Sigmoid colon (tissue), 7 donors: Measurements from ENCODE around the gene AMER3. TPM values are rescaled to one million over a fixed set of nuclear protein-coding genes. Genes with fewer than 3 reads are reported as not detected.

Experiments used
- DNase-seq: peaks from one replicate; pipeline ENCODE4 v3.0.0-alpha.2; 2019
- H3K27ac ChIP-seq, 4 donors: fragments of 200-600 bp; sonication (generic); one replicate each; pipeline ENCODE4 v1.5.1; 2016 to 2019; ENCODE audit warnings: mild to moderate bottlenecking in 1 of 4
- H3K27me3 ChIP-seq, 3 donors: fragments of 200-600 bp; sonication (generic); one replicate each; pipeline ENCODE4 v1.5.1; 2019; ENCODE audit warnings: mild to moderate bottlenecking in 1 of 3
- H3K36me3 ChIP-seq, 4 donors: fragments of 200-600 bp; sonication (generic); one replicate each; pipeline ENCODE4 v1.5.1; 2016 to 2019
- H3K4me1 ChIP-seq, 4 donors: fragments of 200-600 bp; sonication (generic); one replicate each; pipeline ENCODE4 v1.5.1; 2017 to 2019
- H3K4me3 ChIP-seq, 4 donors: fragments of 200-600 bp; sonication (generic); one replicate each; pipeline ENCODE4 v1.5.1; 2017 to 2019; ENCODE audit warnings: mild to moderate bottlenecking in 2 of 4, moderate library complexity in 1 of 4
- H3K9me3 ChIP-seq, 4 donors: fragments of 200-600 bp in 3 of 4; sonication (generic) in 3 of 4; one replicate each; pipeline versions ENCODE4 v1.5.1 to v1.6.1; 2013 to 2019
- CTCF ChIP-seq, 4 experiments: fragments of 450-650 bp in 3 of 4; fragments of 200-600 bp in 1 of 4; IDR thresholded peaks; one replicate each; pipeline ENCODE4 v1.5.1; 2016 to 2019; ENCODE audit warnings: antibody characterized with exemption in 4 of 4, mild to moderate bottlenecking in 3 of 4, moderate library complexity in 2 of 4
- EP300 ChIP-seq, 4 donors: sonication (generic); formaldehyde crosslinking; IDR thresholded peaks; one replicate each; pipeline ENCODE4 v1.6.1; 2017; ENCODE audit warnings: antibody characterized with exemption in 4 of 4
- POLR2A ChIP-seq, 2 donors: fragments of 450-650 bp; IDR thresholded peaks; one replicate each; pipeline ENCODE4 v1.6.1; 2016; ENCODE audit warnings: antibody characterized with exemption in 2 of 2, mild to moderate bottlenecking in 2 of 2, moderate library complexity in 2 of 2
- POLR2AphosphoS5 ChIP-seq, 4 donors: sonication (generic); formaldehyde crosslinking; IDR thresholded peaks; one replicate each; pipeline ENCODE4 v1.6.1; 2017; ENCODE audit warnings: antibody characterized with exemption in 4 of 4
- WGBS, 2 donors: extraction: QIAGEN DNeasy Blood & Tissue Kit; methylation state at CpG; one replicate each; pipeline ENCODE4 v1.1.7; 2013; 5-methylcytosine and 5-hydroxymethylcytosine counted together
- intact Hi-C: fragments of 100-400 bp; cut with DNase I; formaldehyde crosslinking; loops from one replicate; pipeline ENCODE4 v1.15.1; 2023
- polyA plus RNA-seq, 3 donors: library from polyadenylated mRNA; stranded (reverse); fragments of 200-250 nt; gene quantifications; one replicate each; pipeline ENCODE4 v1.2.3, GENCODE V29; 2013
- total RNA-seq, 4 donors: library from RNA; depleted of rRNA; stranded (reverse); fragments of >200 nt; gene quantifications; one replicate each; pipeline ENCODE4 v1.1.0, GENCODE V29; 2016
- donor health status: healthy with polysubstance abuse.
- donor health status: Bipolar disorder and iron deficiency.
- donor health status: healthy.

The AMER3 gene
- total and polyA plus RNA-seq, 7 donors = under 0.01 to 1.4 (median 0.28) TPM; not detected in 2

GRCh38 chr2:130764035-130764820 lies 8.9 kb downstream of the AMER3 start:
- intact Hi-C loops = no loop called here
- no peak for DNase-seq
- Histone ChIP-seq H3K9me3 (no peaks in the 10 kb centered on the region), H3K4me3 (no peak overlapping the region), H3K27me3 (peaks cover 0 to 21% (median 7%) of the 10 kb centered on the region in 3 donors), H3K36me3 (no peaks in the 10 kb centered on the region), H3K27ac (no peak overlapping the region), H3K4me1 (no peaks in the 10 kb centered on the region)
- 87 to 88% methylated on average over 15 of the region's 15 CpGs for WGBS, 2 donors
- TF ChIP-seq POLR2AphosphoS5 (IDR thresholded peaks at IDR 0.05) = no peak
- TF ChIP-seq EP300 (IDR thresholded peaks at IDR 0.05) = no peak
- TF ChIP-seq POLR2A (IDR thresholded peaks at IDR 0.05) = no peak
- TF ChIP-seq CTCF (IDR thresholded peaks at IDR 0.05) = no peak

GRCh38 chr2:130764821-130765115 lies 9.4 kb downstream of the AMER3 start:
- H3K4me1 ChIP-seq = no peaks in the 10 kb centered on the region
- H3K4me3 ChIP-seq = no peak overlapping the region
- peaks cover 0 to 20% (median 7%) of the 10 kb centered on the region in 3 donors for H3K27me3 ChIP-seq
- no peak overlapping the region for H3K27ac ChIP-seq
- TF ChIP-seq POLR2AphosphoS5 (IDR thresholded peaks at IDR 0.05) = no peak
- no peak for TF ChIP-seq CTCF (IDR thresholded peaks at IDR 0.05)
- no peak for DNase-seq
- intact Hi-C loops = no loop called here
- no peaks in the 10 kb centered on the region for H3K36me3 ChIP-seq
- 91 to 93% methylated on average over 5 of the region's 5 CpGs for WGBS, 2 donors
- H3K9me3 ChIP-seq = no peaks in the 10 kb centered on the region

- Histone ChIP-seq H3K27me3 (peaks cover 0 to 15% (median 7%) of the 10 kb centered on the region in 3 donors), H3K27ac (no peak overlapping the region), H3K4me3 (no peak overlapping the region), H3K36me3 (no peaks in the 10 kb centered on the region), H3K9me3 (no peaks in the 10 kb centered on the region), H3K4me1 (no peaks in the 10 kb centered on the region)
- DNase-seq = no peak
- TF ChIP-seq POLR2AphosphoS5 (IDR thresholded peaks at IDR 0.05) (no peak), EP300 (IDR thresholded peaks at IDR 0.05) (no peak), CTCF (IDR thresholded peaks at IDR 0.05) (no peak), POLR2A (IDR thresholded peaks at IDR 0.05) (no peak)
- WGBS, 2 donors = 45 to 76% methylated on average over 6 of the region's 6 CpGs
- intact Hi-C loops = no loop called here
Measured at GRCh38 chr2:130765464-130765863, 10.1 kb downstream of the AMER3 start.

- Histone ChIP-seq H3K4me1 (no peaks in the 10 kb centered on the region), H3K27ac (no peak overlapping the region), H3K36me3 (no peaks in the 10 kb centered on the region), H3K27me3 (peaks cover 0 to 18% (median 7%) of the 10 kb centered on the region in 3 donors), H3K4me3 (no peak overlapping the region), H3K9me3 (no peaks in the 10 kb centered on the region)
- DNase-seq = no peak
- intact Hi-C loops = no loop called here
- 90 to 92% methylated on average over 7 of the region's 7 CpGs for WGBS, 2 donors
- TF ChIP-seq CTCF (IDR thresholded peaks at IDR 0.05) = no peak
Measured at GRCh38 chr2:130766037-130766436, 10.7 kb downstream of the AMER3 start.
